Duodenal mucosa (tissue), 2 donors: ENCODE results near the gene IPP.

Source experiments
- H3K27ac ChIP-seq: one replicate; pipeline ENCODE4 v1.7.0; 2013; ENCODE audit warnings: low read depth, low read length
- H3K27me3 ChIP-seq, 2 donors: one replicate each; pipeline ENCODE4 v1.7.0; 2013; ENCODE audit warnings: low read length in 2 of 2, control low read depth in 1 of 2; ENCODE audit not compliant: insufficient read depth in 2 of 2, control insufficient read depth in 1 of 2
- H3K36me3 ChIP-seq, 2 donors: one replicate each; pipeline ENCODE4 v1.7.0; 2013; ENCODE audit warnings: low read length in 2 of 2, control low read depth in 1 of 2; ENCODE audit not compliant: insufficient read depth in 2 of 2, control insufficient read depth in 1 of 2
- H3K4me1 ChIP-seq, 2 donors: one replicate each; pipeline ENCODE4 v1.7.0; 2013; ENCODE audit warnings: low read length in 2 of 2, control low read depth in 1 of 2; ENCODE audit not compliant: insufficient read depth in 2 of 2, control insufficient read depth in 1 of 2
- H3K4me3 ChIP-seq, 2 donors: one replicate each; pipeline ENCODE4 v1.7.0; 2013; ENCODE audit warnings: low read length in 2 of 2, low read depth in 1 of 2
- H3K9ac ChIP-seq, 2 donors: one replicate each; pipeline ENCODE4 v1.7.0; 2013; ENCODE audit warnings: low read length in 2 of 2, low read depth in 1 of 2
- H3K9me3 ChIP-seq, 2 donors: one replicate each; pipeline ENCODE4 v1.7.0; 2013; ENCODE audit warnings: low read length in 2 of 2, control low read depth in 1 of 2; ENCODE audit not compliant: control insufficient read depth in 1 of 2

The IPP gene

GRCh38 chr1:45669859-45670655 is 80.4 kb downstream of the IPP start:
- Histone ChIP-seq H3K9me3 (no peaks in the 10 kb centered on the region), H3K27ac (no peak overlapping the region), H3K4me1 (peaks cover 22 to 23% of the 10 kb centered on the region in 2 donors), H3K4me3 (no peak overlapping the region), H3K9ac (no peak overlapping the region), H3K36me3 (peaks cover 0 to 19% of the 10 kb centered on the region in 2 donors), H3K27me3 (no peaks in the 10 kb centered on the region)

- Histone ChIP-seq H3K4me3 (no peak overlapping the region), H3K9ac (no peak overlapping the region), H3K27ac (no peak overlapping the region), H3K27me3 (no peaks in the 10 kb centered on the region), H3K36me3 (peaks cover 0 to 17% of the 10 kb centered on the region in 2 donors), H3K4me1 (peaks cover 17 to 19% of the 10 kb centered on the region in 2 donors), H3K9me3 (no peaks in the 10 kb centered on the region)
Measured at GRCh38 chr1:45669379-45669778, 81.1 kb downstream of the IPP start.

GRCh38 chr1:45668526-45668925 is 81.9 kb downstream of the IPP start:
- H3K36me3 ChIP-seq, result peaks cover 0 to 12% of the 10 kb centered on the region in 2 donors
- peaks cover 13 to 17% of the 10 kb centered on the region in 2 donors for H3K4me1 ChIP-seq
- H3K27ac ChIP-seq, result no peak overlapping the region
- no peaks in the 10 kb centered on the region for H3K27me3 ChIP-seq
- no peak overlapping the region for H3K4me3 ChIP-seq
- H3K9me3 ChIP-seq, result no peaks in the 10 kb centered on the region
- no peak overlapping the region for H3K9ac ChIP-seq

- H3K4me3 ChIP-seq, result no peak overlapping the region
- H3K4me1 ChIP-seq, result peaks cover 8 to 13% of the 10 kb centered on the region in 2 donors
- H3K9me3 ChIP-seq, result no peaks in the 10 kb centered on the region
- H3K36me3 ChIP-seq, result peaks cover 0 to 8% of the 10 kb centered on the region in 2 donors
- no peak overlapping the region for H3K27ac ChIP-seq
- no peaks in the 10 kb centered on the region for H3K27me3 ChIP-seq
- H3K9ac ChIP-seq, result no peak overlapping the region
Measured at GRCh38 chr1:45667321-45668111, 82.9 kb downstream of the IPP start.

GRCh38 chr1:45666836-45667235 is 83.6 kb downstream of the IPP start:
- peaks cover 0 to 8% of the 10 kb centered on the region in 2 donors for H3K36me3 ChIP-seq
- H3K27ac ChIP-seq, result no peak overlapping the region
- H3K4me3 ChIP-seq, result no peak overlapping the region
- H3K4me1 ChIP-seq, result peaks cover 7 to 13% of the 10 kb centered on the region in 2 donors
- no peaks in the 10 kb centered on the region for H3K27me3 ChIP-seq
- H3K9me3 ChIP-seq, result no peaks in the 10 kb centered on the region
- H3K9ac ChIP-seq, result no peak overlapping the region

GRCh38 chr1:45660336-45660735 is 90.1 kb downstream of the IPP start:
- H3K4me1 ChIP-seq, result peaks cover 17 to 29% of the 10 kb centered on the region in 2 donors
- peaks cover 27 to 49% of the 10 kb centered on the region in 2 donors for H3K36me3 ChIP-seq
- H3K9ac ChIP-seq, result no peak overlapping the region
- H3K9me3 ChIP-seq, result no peaks in the 10 kb centered on the region
- H3K4me3 ChIP-seq, result no peak overlapping the region
- no peak overlapping the region for H3K27ac ChIP-seq
- H3K27me3 ChIP-seq, result no peaks in the 10 kb centered on the region

- no peaks in the 10 kb centered on the region for H3K27me3 ChIP-seq
- H3K9me3 ChIP-seq, result no peaks in the 10 kb centered on the region
- H3K36me3 ChIP-seq, result peaks cover 38 to 58% of the 10 kb centered on the region in 2 donors
- peaks cover 17 to 29% of the 10 kb centered on the region in 2 donors for H3K4me1 ChIP-seq
- H3K27ac ChIP-seq, result no peak overlapping the region
- no peak overlapping the region for H3K9ac ChIP-seq
- H3K4me3 ChIP-seq, result no peak overlapping the region
Measured at GRCh38 chr1:45659222-45659621, 91.2 kb downstream of the IPP start.

- Histone ChIP-seq H3K9ac (no peak overlapping the region), H3K36me3 (peaks cover 39 to 61% of the 10 kb centered on the region in 2 donors), H3K4me3 (no peak overlapping the region), H3K9me3 (no peaks in the 10 kb centered on the region), H3K27me3 (no peaks in the 10 kb centered on the region), H3K27ac (no peak overlapping the region), H3K4me1 (peaks cover 17 to 29% of the 10 kb centered on the region in 2 donors)
Measured at GRCh38 chr1:45658171-45658570, 92.3 kb downstream of the IPP start.

GRCh38 chr1:45656573-45657226 is 93.8 kb downstream of the IPP start:
- Histone ChIP-seq H3K36me3 (peaks cover 43 to 75% of the 10 kb centered on the region in 2 donors), H3K27ac (no peak overlapping the region), H3K27me3 (no peaks in the 10 kb centered on the region), H3K9ac (no peak overlapping the region), H3K4me3 (no peak overlapping the region), H3K4me1 (peaks cover 17 to 29% of the 10 kb centered on the region in 2 donors), H3K9me3 (no peaks in the 10 kb centered on the region)
